Bronchial epithelial cell (primary cell): ENCODE measurements around the gene CELA1. TPM values are rescaled to one million over a fixed set of nuclear protein-coding genes. Genes with fewer than 3 reads are reported as not detected.
A peak's percentile ranks its signal among the peaks of the same experiment; 100 is the strongest.

ENCODE experiments used
- DNase-seq: peaks from one replicate; pipeline ENCODE4 v3.0.0-alpha.2; 2010; ENCODE audit warnings: low read depth
- FAIRE-seq: peaks from 2 replicates; lab custom pipeline; 2011; peaks lifted over from hg19 to GRCh38; lab: Jason Lieb, UNC
- H3K27me3 ChIP-seq: 2 replicates; pipeline ENCODE4 v1.5.1; 2011; ENCODE audit warnings: low read length; ENCODE audit not compliant: control insufficient read depth, insufficient read depth
- H3K36me3 ChIP-seq: 2 replicates; pipeline ENCODE4 v1.5.1; 2011; ENCODE audit warnings: low read length; ENCODE audit not compliant: control insufficient read depth, insufficient read depth
- H3K4me3 ChIP-seq: 2 replicates; pipeline ENCODE4 v1.5.1; 2011; ENCODE audit warnings: mild to moderate bottlenecking, low read depth, low read length, control low read depth
- CTCF ChIP-seq: IDR thresholded peaks from 2 replicates; pipeline ENCODE4 v1.5.1; 2011; ENCODE audit warnings: mild to moderate bottlenecking, moderate library complexity, low read length, control low read depth, inconsistent platforms; ENCODE audit not compliant: insufficient read depth, severe bottlenecking
- total RNA-seq: library from RNA; depleted of rRNA; stranded (reverse); fragments of >200 nt; gene quantifications from 2 replicates; pipeline ENCODE4 v1.2.1, GENCODE V29; 2014

Gene CELA1
- total RNA-seq, 1 donor from 2014 or later: not detected

GRCh38 chr12:51368640-51369517, 22.4 kb upstream of the CELA1 start:
- peaks cover 11% of the 10 kb centered on the region for H3K36me3 ChIP-seq
- no peak for TF ChIP-seq CTCF
- DNase-seq (no peak), FAIRE-seq (no peak)
- H3K27me3 ChIP-seq: no peaks in the 10 kb centered on the region
- no peak overlapping the region for H3K4me3 ChIP-seq

DNA sequence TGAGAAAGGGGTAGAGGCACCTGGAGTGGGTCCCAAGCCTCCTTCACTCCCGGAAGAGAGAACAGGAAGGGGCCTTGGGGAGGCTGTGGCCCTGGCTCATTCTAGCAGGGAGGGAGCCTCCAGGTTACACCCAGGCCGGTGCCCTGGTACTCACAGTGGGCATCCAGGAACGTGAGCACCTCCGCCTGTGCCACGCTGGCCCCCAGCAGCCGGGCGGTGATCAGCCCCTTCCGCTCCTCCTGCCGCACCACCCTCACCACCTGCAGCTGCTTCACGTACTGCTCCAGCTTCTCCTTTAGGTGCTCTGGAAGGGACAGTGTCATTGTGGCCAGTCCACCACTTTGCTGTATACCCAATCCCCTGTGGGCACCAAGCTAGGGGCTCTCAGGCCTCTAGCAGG, 18.8 kb upstream of the CELA1 start:
- H3K27me3 ChIP-seq: no peaks in the 10 kb centered on the region
- no peak overlapping the region for H3K4me3 ChIP-seq
- no peak for TF ChIP-seq CTCF
- DNase-seq (no peak), FAIRE-seq (no peak)
- peaks cover 20% of the 10 kb centered on the region for H3K36me3 ChIP-seq

DNA sequence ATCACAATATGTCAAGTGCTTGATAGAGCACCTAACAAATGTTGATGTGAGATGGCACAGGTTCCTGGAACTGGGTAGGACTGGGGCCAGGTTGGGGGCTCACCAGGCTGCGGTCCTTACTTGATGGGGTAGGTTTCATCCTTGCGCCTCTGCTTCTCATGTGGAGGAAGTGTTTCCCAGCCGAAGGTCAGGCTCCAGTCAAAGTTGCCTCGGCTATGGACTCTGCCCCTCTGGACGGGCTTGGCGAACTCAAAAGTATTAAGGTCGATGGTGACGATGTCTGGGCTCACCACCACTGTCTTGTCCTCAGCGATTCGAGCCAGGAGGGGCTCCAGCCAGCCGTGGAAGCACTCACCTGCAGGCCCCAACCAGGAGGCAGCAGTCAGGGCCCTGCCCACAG, 17.5 kb upstream of the CELA1 start:
- H3K27me3 ChIP-seq: no peaks in the 10 kb centered on the region
- FAIRE-seq: no peak
- H3K4me3 ChIP-seq: no peak overlapping the region
- peaks cover 29% of the 10 kb centered on the region for H3K36me3 ChIP-seq
- DNase-seq: no peak
- no peak for TF ChIP-seq CTCF

- no peak for TF ChIP-seq CTCF
- peak; percentile 32 for FAIRE-seq
- H3K36me3 ChIP-seq: peaks cover 28% of the 10 kb centered on the region
- H3K4me3 ChIP-seq: no peak overlapping the region
- DNase-seq: no peak
- H3K27me3 ChIP-seq: no peaks in the 10 kb centered on the region
Observed at GRCh38 chr12:51362747-51363342, 16.4 kb upstream of the CELA1 start.

DNA sequence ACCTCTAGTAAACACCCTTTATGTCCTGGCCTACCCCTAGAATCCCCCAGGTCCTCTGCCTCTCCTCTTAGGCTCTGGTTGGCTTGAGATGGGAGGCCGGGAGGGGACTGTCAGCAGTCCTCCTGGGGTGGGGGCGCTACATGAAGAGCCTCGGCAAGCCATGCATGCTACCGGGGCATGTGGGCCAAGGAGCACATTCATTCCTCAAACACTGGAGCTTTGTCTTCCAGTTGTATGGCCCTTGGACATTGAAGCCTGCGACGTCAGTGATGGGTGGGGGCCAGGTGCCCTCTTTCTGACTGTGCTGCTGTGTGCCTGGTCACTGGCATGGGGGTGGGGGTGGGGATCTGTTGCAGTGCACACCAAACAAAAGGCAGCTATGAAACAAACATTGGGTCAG, 15.8 kb upstream of the CELA1 start:
- Histone ChIP-seq H3K4me3 (no peak overlapping the region), H3K27me3 (no peaks in the 10 kb centered on the region), H3K36me3 (peaks cover 30% of the 10 kb centered on the region)
- FAIRE-seq: no peak
- no peak for DNase-seq
- no peak for TF ChIP-seq CTCF
